ENCODE results near the gene KRT38. TPM values are rescaled to one million over a fixed set of nuclear protein-coding genes. Genes with fewer than 3 reads are reported as not detected.

KRT38 gene
- total RNA-seq, 1 experiment from 2014 or later: not detected

GRCh38 chr17:41417127-41417526 is 23.7 kb downstream of the KRT38 start:
- Histone ChIP-seq H2BK12ac (ENCODE audit: insufficient read length, low read depth, low read length) (no peak overlapping the region), H3K27ac (ENCODE audit: insufficient read length, low read depth, low read length) (no peak overlapping the region), H3K9me3 (ENCODE audit: control insufficient read depth, low read depth, low read length) (no peaks in the 10 kb centered on the region), H3K9ac (ENCODE audit: extremely low read depth, insufficient read length, low read length) (no peak overlapping the region), H3K4ac (ENCODE audit: low read depth, low read length) (no peak overlapping the region), H3K18ac (ENCODE audit: insufficient read length, low read depth, low read length) (no peak overlapping the region), H4K91ac (ENCODE audit: insufficient read length, low read depth, low read length) (no peak overlapping the region), H2AK5ac (ENCODE audit: insufficient read length, low read length) (no peak overlapping the region), H3K4me2 (ENCODE audit: insufficient read depth, insufficient read length, low read length) (no peak overlapping the region), H3K23me2 (ENCODE audit: insufficient read length, low read depth, low read length, poor library complexity, severe bottlenecking) (no peaks in the 10 kb centered on the region), H2BK120ac (ENCODE audit: low read depth, low read length, poor library complexity, severe bottlenecking) (no peak overlapping the region), H4K8ac (replicated peaks; ENCODE audit: insufficient read length, low read depth, low read length) (no peak overlapping the region), H2BK20ac (ENCODE audit: low read depth, low read length, poor library complexity, severe bottlenecking) (no peak overlapping the region), H4K20me1 (ENCODE audit: control insufficient read depth, insufficient read depth, insufficient read length) (no peaks in the 10 kb centered on the region), H3K79me2 (ENCODE audit: insufficient read depth, low read length) (no peaks in the 10 kb centered on the region), H3K27me3 (ENCODE audit: insufficient read depth, low read length) (no peaks in the 10 kb centered on the region), H4K5ac (ENCODE audit: insufficient read length, low read depth, low read length) (no peak overlapping the region), H3K56ac (ENCODE audit: insufficient read length, low read depth, low read length) (no peak overlapping the region), H3K4me1 (ENCODE audit: insufficient read depth, low read length) (peaks cover 4% of the 10 kb centered on the region), H3T11ph (ENCODE audit: low read length) (no peak overlapping the region), H2AFZ (ENCODE audit: low read length) (no peak overlapping the region), H2BK5ac (ENCODE audit: insufficient read length, low read length) (no peak overlapping the region), H2BK15ac (ENCODE audit: low read depth, low read length) (no peak overlapping the region), H3K79me1 (ENCODE audit: insufficient read depth, low read depth, low read length, poor library complexity, severe bottlenecking) (no peaks in the 10 kb centered on the region), H3K14ac (ENCODE audit: insufficient read depth, low read length) (no peak overlapping the region), H3K23ac (ENCODE audit: insufficient read length, low read depth, low read length) (no peak overlapping the region)
- no peak for TF ChIP-seq CTCF (conservative IDR thresholded peaks at IDR 0.05)
- peaks cover 5% of the 10 kb centered on the region for H3K27me3 Mint-ChIP-seq (ENCODE audit: low read depth)
- no peak overlapping the region for H3K27ac Mint-ChIP-seq
- no peaks in the 10 kb centered on the region for H3K9me3 Mint-ChIP-seq
- no peaks in the 10 kb centered on the region for H3K36me3 Mint-ChIP-seq (ENCODE audit: insufficient read depth in 1 of 3, low read depth in 3 of 3)
- WGBS (ENCODE audit: extremely low coverage, insufficient read length, low lambda C conversion rate): no CpG with 5 or more reads among the region's 6 CpGs
- no peak for DNase-seq
- H3K4me3 Mint-ChIP-seq: no peak overlapping the region
- peaks cover 24 to 27% of the 10 kb centered on the region in 2 experiments for H3K4me1 Mint-ChIP-seq

All from H9 (cell line).